ENCODE results near the gene PRSS21.
A peak's percentile ranks its signal among the peaks of the same experiment; 100 is the strongest.

PRSS21 gene

DNA sequence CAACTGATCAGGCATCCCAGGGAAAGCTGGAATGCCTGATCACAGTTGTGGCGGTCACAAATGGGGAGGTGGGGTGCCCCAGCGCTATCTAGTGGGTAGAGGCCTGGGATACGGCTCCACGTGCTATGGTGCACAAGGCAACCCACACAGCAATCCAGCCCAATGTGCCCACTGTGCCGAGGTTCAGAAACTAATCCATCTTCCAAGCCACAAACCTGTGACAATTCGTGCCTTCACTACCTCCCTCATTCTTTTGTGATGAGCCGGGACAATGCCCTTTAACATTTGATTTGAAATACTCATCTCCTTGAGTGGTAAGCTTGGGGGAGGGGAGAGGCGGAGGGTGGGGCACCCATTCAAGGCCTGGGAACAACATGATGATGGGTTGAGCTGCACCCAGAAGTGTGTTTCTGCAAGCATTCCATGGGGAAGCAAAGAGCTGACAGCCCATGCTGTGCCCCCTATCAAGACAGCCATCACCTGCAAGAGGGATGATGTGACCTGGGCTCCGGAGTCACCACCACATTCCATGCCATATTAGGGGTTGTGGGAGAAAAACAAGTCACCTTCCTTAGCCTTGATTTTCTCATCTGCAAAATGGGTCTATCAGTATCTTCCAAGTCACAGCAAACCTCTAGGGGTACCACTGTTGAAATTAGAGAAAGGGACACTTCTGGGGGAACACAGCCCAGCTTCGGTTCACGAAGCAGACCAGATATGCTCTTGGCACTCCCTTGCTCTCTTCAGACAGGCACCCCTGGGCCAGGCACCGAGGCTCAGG, 43.7 kb upstream of the PRSS21 start:
- Histone ChIP-seq H3K9me3 (ENCODE audit: control insufficient read depth, insufficient read depth, low read depth, low read length) (no peaks in the 10 kb centered on the region), H3K4me3 (ENCODE audit: low read depth, low read length) (no peak overlapping the region), H3K4me1 (ENCODE audit: control insufficient read depth, insufficient read depth, low read length) (peaks cover 2% of the 10 kb centered on the region), H3K27ac (ENCODE audit: extremely low read depth, low read depth, low read length) (peak overlapping the region; percentile 53; the same call in 1 of the 2 replicates), H3K36me3 (ENCODE audit: control insufficient read depth in 2 of 2, insufficient read depth in 1 of 2, low read length in 2 of 2) (peaks cover 14 to 76% of the 10 kb centered on the region in 2 experiments)
- ChIA-PET CTCF (interaction anchor here (1.2 to 1.7 kb wide), 3 partner anchors 49 to 95 kb away, joined by 3 to 8 read pairs (median 3); no protein-coding TSS in a partner anchor), POLR2A (interaction anchor here (1.5 to 1.9 kb wide), 3 partner anchors 9 to 91 kb away, joined by 6 to 8 read pairs (median 6); partner anchors contain the start of genes KCTD5 and SRRM2)
- TF ChIP-seq ZFP69B (tag by site-specific recombination; IDR thresholded peaks at IDR 0.05) (no peak), ZSCAN5A (tag by site-specific recombination; IDR thresholded peaks at IDR 0.05) (0 out of 2 replicates have a peak, but pooled peaks have one; percentile 24), ZNF114 (tag by site-specific recombination; IDR thresholded peaks at IDR 0.05) (no peak), ZNF768 (tag by site-specific recombination; IDR thresholded peaks at IDR 0.05) (no peak), ZNF777 (tag by site-specific recombination; IDR thresholded peaks at IDR 0.05; ENCODE audit: borderline replicate concordance) (no peak), ZNF600 (tag by site-specific recombination; IDR thresholded peaks at IDR 0.05) (no peak), ZNF664 (tag by site-specific recombination; IDR thresholded peaks at IDR 0.05) (no peak), ZNF169 (tag by site-specific recombination; IDR thresholded peaks at IDR 0.05) (no peak), GLI2 (tag by site-specific recombination; IDR thresholded peaks at IDR 0.05; ENCODE audit: borderline replicate concordance, low read depth) (no peak), ZSCAN23 (tag by site-specific recombination; IDR thresholded peaks at IDR 0.05) (0 out of 2 replicates have a peak, but pooled peaks have one; percentile 22), ZFP3 (tag by site-specific recombination; IDR thresholded peaks at IDR 0.05; ENCODE audit: low read depth) (no peak), ZNF157 (tag by site-specific recombination; IDR thresholded peaks at IDR 0.05) (no peak), HOXC10 (CRISPR knock-in tag; IDR thresholded peaks at IDR 0.05) (no peak), EGR2 (tag by site-specific recombination; IDR thresholded peaks at IDR 0.05; ENCODE audit: low read depth) (peak; percentile 30; the same call in 1 of the 2 replicates), ZBTB6 (tag by site-specific recombination; IDR thresholded peaks at IDR 0.05) (0 out of 2 replicates have a peak, but pooled peaks have one; percentile 42), ZNF37A (tag by site-specific recombination; IDR thresholded peaks at IDR 0.05) (no peak), ZNF560 (tag by site-specific recombination; IDR thresholded peaks at IDR 0.05; ENCODE audit: borderline replicate concordance) (no peak), ZNF645 (tag by site-specific recombination; IDR thresholded peaks at IDR 0.05) (no peak), ZNF701 (tag by site-specific recombination; IDR thresholded peaks at IDR 0.05) (no peak), ZNF792 (tag by site-specific recombination; IDR thresholded peaks at IDR 0.05) (no peak), ZNF707 (tag by site-specific recombination; IDR thresholded peaks at IDR 0.05) (no peak), GLI4 (tag by site-specific recombination; IDR thresholded peaks at IDR 0.05) (0 out of 2 replicates have a peak, but pooled peaks have one; percentile 19), SP2 (tag by site-specific recombination; IDR thresholded peaks at IDR 0.05) (no peak), ZNF292 (tag by site-specific recombination; IDR thresholded peaks at IDR 0.05; ENCODE audit: borderline replicate concordance, low read depth) (no peak), SCRT1 (tag by site-specific recombination; IDR thresholded peaks at IDR 0.05; ENCODE audit: borderline replicate concordance) (no peak), ZBTB17 (tag by site-specific recombination; IDR thresholded peaks at IDR 0.05) (0 out of 2 replicates have a peak, but pooled peaks have one; percentile 31)
- TF ChIP-seq, protein P1, sequence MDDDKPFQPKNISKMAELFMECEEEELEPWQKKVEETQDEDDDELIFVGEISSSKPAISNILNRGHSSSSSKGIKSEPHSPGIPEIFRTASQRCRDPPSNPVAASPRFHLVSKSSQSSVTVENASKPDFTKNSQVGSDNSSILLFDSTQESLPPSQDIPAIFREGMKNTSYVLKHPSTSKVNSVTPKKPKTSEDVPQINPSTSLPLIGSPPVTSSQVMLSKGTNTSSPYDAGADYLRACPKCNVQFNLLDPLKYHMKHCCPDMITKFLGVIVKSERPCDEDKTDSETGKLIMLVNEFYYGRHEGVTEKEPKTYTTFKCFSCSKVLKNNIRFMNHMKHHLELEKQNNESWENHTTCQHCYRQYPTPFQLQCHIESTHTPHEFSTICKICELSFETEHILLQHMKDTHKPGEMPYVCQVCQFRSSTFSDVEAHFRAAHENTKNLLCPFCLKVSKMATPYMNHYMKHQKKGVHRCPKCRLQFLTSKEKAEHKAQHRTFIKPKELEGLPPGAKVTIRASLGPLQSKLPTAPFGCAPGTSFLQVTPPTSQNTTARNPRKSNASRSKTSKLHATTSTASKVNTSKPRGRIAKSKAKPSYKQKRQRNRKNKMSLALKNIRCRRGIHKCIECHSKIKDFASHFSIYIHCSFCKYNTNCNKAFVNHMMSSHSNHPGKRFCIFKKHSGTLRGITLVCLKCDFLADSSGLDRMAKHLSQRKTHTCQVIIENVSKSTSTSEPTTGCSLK (tag by site-specific recombination; IDR thresholded peaks at IDR 0.05), result no peak
- TF ChIP-seq, protein P2, sequence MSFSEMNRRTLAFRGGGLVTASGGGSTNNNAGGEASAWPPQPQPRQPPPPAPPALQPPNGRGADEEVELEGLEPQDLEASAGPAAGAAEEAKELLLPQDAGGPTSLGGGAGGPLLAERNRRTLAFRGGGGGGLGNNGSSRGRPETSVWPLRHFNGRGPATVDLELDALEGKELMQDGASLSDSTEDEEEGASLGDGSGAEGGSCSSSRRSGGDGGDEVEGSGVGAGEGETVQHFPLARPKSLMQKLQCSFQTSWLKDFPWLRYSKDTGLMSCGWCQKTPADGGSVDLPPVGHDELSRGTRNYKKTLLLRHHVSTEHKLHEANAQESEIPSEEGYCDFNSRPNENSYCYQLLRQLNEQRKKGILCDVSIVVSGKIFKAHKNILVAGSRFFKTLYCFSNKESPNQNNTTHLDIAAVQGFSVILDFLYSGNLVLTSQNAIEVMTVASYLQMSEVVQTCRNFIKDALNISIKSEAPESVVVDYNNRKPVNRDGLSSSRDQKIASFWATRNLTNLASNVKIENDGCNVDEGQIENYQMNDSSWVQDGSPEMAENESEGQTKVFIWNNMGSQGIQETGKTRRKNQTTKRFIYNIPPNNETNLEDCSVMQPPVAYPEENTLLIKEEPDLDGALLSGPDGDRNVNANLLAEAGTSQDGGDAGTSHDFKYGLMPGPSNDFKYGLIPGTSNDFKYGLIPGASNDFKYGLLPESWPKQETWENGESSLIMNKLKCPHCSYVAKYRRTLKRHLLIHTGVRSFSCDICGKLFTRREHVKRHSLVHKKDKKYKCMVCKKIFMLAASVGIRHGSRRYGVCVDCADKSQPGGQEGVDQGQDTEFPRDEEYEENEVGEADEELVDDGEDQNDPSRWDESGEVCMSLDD (tag by site-specific recombination; IDR thresholded peaks at IDR 0.05), result no peak
